HepG2 (cell line): ENCODE measurements around the gene TSKU. TPM values are rescaled to one million over a fixed set of nuclear protein-coding genes. Genes with fewer than 3 reads are reported as not detected.

Experiments
- ASH2L ChIP-seq: fragments of 300-600, 200-600 bp; sonication (generic); IDR thresholded peaks from 2 replicates; pipeline ENCODE4 v1.7.0; 2017; ENCODE audit warnings: low read depth, mild to moderate bottlenecking, moderate library complexity, mixed read lengths, low read length; ENCODE audit not compliant: insufficient read length
- ATM ChIP-seq: fragments of 450-650 bp; IDR thresholded peaks from 2 replicates; pipeline ENCODE4 v1.7.1; 2017; ENCODE audit warnings: mild to moderate bottlenecking, borderline replicate concordance
- NONO ChIP-seq, 2 experiments: fragments of 450-650 bp in 1 of 2; sonication (generic) in 1 of 2; formaldehyde crosslinking in 1 of 2; IDR thresholded peaks in 1 of 2; conservative IDR thresholded peaks in 1 of 2; 2 replicates each; pipeline versions ENCODE4 v1.6.1 to v1.8.0; 2017 to 2022; ENCODE audit warnings: mild to moderate bottlenecking in 1 of 2, missing genetic modification reagents in 1 of 2, moderate library complexity in 1 of 2
- NPAS2 ChIP-seq: sonication (generic); formaldehyde crosslinking; IDR thresholded peaks from 2 replicates; pipeline ENCODE4 v1.8.0; 2022; ENCODE audit warnings: mild to moderate bottlenecking, missing genetic modification reagents, borderline replicate concordance
- PHF20 ChIP-seq: sonication (generic); formaldehyde crosslinking; IDR thresholded peaks from 2 replicates; pipeline ENCODE4 v1.5.0; 2020; ENCODE audit warnings: mild to moderate bottlenecking, missing genetic modification reagents
- RNF2 ChIP-seq: fragments of 450-650 bp; conservative IDR thresholded peaks from 2 replicates; pipeline ENCODE4 v1.6.1; 2016; ENCODE audit warnings: low read depth
- SKI ChIP-seq: fragments of 450-650 bp; IDR thresholded peaks from one replicate; pipeline ENCODE4 v1.6.1; 2018; ENCODE audit warnings: mild to moderate bottlenecking; ENCODE audit not compliant: partially characterized antibody
- SP2 ChIP-seq: sonication (generic); formaldehyde crosslinking; IDR thresholded peaks from 2 replicates; pipeline ENCODE4 v1.5.1; 2020; ENCODE audit warnings: mild to moderate bottlenecking, missing genetic modification reagents
- TCF12 ChIP-seq, 2 experiments: fragments of 450-650 bp in 1 of 2; sonication (generic) in 1 of 2; formaldehyde crosslinking in 1 of 2; IDR thresholded peaks; 2 replicates each; pipeline versions ENCODE4 v1.6.1 to v1.8.0; 2017 to 2022; ENCODE audit warnings: antibody characterized with exemption in 1 of 2, mild to moderate bottlenecking in 1 of 2, missing genetic modification reagents in 1 of 2, moderate library complexity in 1 of 2
- TCF7L2 ChIP-seq: IDR thresholded peaks from 2 replicates; pipeline ENCODE4 v1.6.1; 2011; ENCODE audit warnings: mild to moderate bottlenecking, low read depth, low read length, moderate library complexity
- U2AF1 ChIP-seq: fragments of 200-400 bp; formaldehyde crosslinking; optimal IDR thresholded peaks from 2 replicates; pipeline ENCODE3; 2017; ENCODE audit warnings: mild to moderate bottlenecking, low read depth, low read length
- ZBTB1 ChIP-seq: sonication (generic); formaldehyde crosslinking; IDR thresholded peaks from 2 replicates; pipeline ENCODE4 v1.4.0; 2020; ENCODE audit warnings: missing genetic modification reagents, borderline replicate concordance
- ZFP90 ChIP-seq: sonication (generic); formaldehyde crosslinking; IDR thresholded peaks from 2 replicates; pipeline ENCODE4 v1.8.0; 2022; ENCODE audit warnings: missing genetic modification reagents, mild to moderate bottlenecking, inconsistent platforms, borderline replicate concordance
- ZNF782 ChIP-seq: sonication (generic); formaldehyde crosslinking; IDR thresholded peaks from 2 replicates; pipeline ENCODE4 v1.4.0; 2020; ENCODE audit warnings: missing genetic modification reagents, mild to moderate bottlenecking, borderline replicate concordance
- polyA plus RNA-seq, 8 experiments: library from polyadenylated mRNA; depleted of rRNA in 3 of 8; stranded (reverse) in 7 of 8; unstranded in 1 of 8; fragments of >200 nt; fragmentation: Illumina TruSeq in 4 of 8; extraction: Trizol in 4 of 8; gene quantifications; 2 replicates each; pipeline versions ENCODE4 v1.2.1 to v1.2.3, GENCODE V29; 2011 to 2016; ENCODE audit warnings: low read depth in 4 of 8, missing spikeins in 1 of 8, mixed read lengths in 1 of 8; ENCODE audit not compliant: insufficient read depth in 1 of 8
- total RNA-seq, 5 experiments: library from RNA; depleted of rRNA; stranded (reverse); fragments of >200 nt; fragmentation: Illumina TruSeq; extraction: Trizol; gene quantifications; 2 replicates each; pipeline ENCODE4 v1.2.3, GENCODE V29; 2016; ENCODE audit warnings: low read depth in 1 of 5
- TF ChIP-seq, protein P1 (sequence below): sonication (generic); formaldehyde crosslinking; IDR thresholded peaks from 2 replicates; pipeline ENCODE4 v1.5.1; 2020; ENCODE audit warnings: missing genetic modification reagents, mild to moderate bottlenecking, borderline replicate concordance
- TF ChIP-seq, protein P2 (sequence below): sonication (generic); formaldehyde crosslinking; IDR thresholded peaks from 2 replicates; pipeline ENCODE4 v1.5.0; 2020; ENCODE audit warnings: missing genetic modification reagents
- TF ChIP-seq, protein P3 (sequence below): fragments of 450-650 bp; IDR thresholded peaks from 2 replicates; pipeline ENCODE4 v1.6.1; 2017
- TF ChIP-seq, protein P4 (sequence below): IDR thresholded peaks from 2 replicates; pipeline ENCODE4 v1.6.1; 2018; ENCODE audit warnings: missing genetic modification reagents
- TF ChIP-seq, protein P5 (sequence below): sonication (generic); formaldehyde crosslinking; conservative IDR thresholded peaks from 2 replicates; pipeline ENCODE4 v1.8.0; 2022; ENCODE audit warnings: missing genetic modification reagents
- TF ChIP-seq, protein P6 (sequence below): sonication (generic); formaldehyde crosslinking; IDR thresholded peaks from 2 replicates; pipeline ENCODE4 v1.4.0; 2020; ENCODE audit warnings: missing genetic modification reagents

TSKU gene
- total and polyA plus RNA-seq, 2 of the 13 experiments (the other 11 are each of a cell fraction or from before 2014, with no cell fraction given), result 20.3 to 21.4 TPM

DNA sequence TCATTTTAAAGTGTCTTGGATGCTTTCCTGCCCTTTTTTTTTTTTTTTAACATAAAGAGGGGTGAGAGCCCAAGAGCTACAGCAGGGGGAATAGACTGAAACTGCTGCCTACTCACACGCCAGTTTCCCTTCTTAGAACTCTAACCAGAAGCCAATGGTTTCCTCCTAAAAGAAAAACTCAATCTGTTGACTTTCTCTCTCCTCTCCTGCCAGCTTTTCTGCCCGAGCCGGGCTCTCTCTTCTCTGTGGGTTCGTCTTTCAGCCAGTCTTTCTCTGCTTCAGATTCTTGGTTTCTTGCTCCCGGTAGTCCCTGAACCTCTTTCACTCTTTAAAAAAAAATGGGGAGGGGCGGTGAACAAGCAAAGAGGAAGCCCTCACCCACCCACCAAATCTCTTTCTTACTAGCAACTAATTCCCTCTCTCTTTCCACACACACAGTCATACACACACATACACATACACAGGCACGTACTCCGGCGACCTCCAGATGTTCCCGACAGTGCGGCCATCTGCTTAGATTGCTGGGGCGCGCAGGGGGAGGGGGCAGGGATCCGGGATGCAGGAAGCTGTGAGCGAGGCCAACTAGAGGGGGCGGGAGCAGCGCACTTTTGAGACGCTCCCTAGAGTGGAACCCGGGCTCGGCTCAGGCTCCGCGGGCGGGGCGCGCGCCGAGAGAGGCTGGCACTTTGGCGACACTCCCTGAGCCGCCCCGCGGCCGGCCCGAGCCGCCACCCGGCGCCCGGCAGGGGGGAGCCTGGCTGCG lies 444 bp upstream of the TSKU start (continued):
- TF ChIP-seq ATM (no peak), ZFP90 (CRISPR knock-in tag) (no peak; the same call in 1 of the 2 replicates), ZNF782 (CRISPR knock-in tag) (no peak), TCF12 (IDR thresholded peaks at IDR 0.05) (no peak), TCF12 (CRISPR knock-in tag; IDR thresholded peaks at IDR 0.05) (peak; percentile 40; the same call in 1 of the 2 replicates), NONO (IDR thresholded peaks at IDR 0.05) (no peak), NONO (CRISPR knock-in tag; conservative IDR thresholded peaks at IDR 0.05) (peak; percentile 56; the same call in 1 of the 2 replicates), TCF7L2 (no peak), ASH2L (peak; percentile 77), PHF20 (CRISPR knock-in tag) (peak; percentile 58; the same call in 1 of the 2 replicates), NPAS2 (CRISPR knock-in tag) (no peak), SKI (no peak), SP2 (CRISPR knock-in tag) (no peak), RNF2 (no peak), U2AF1 (no peak), ZBTB1 (CRISPR knock-in tag) (no peak)
- TF ChIP-seq, protein P1, sequence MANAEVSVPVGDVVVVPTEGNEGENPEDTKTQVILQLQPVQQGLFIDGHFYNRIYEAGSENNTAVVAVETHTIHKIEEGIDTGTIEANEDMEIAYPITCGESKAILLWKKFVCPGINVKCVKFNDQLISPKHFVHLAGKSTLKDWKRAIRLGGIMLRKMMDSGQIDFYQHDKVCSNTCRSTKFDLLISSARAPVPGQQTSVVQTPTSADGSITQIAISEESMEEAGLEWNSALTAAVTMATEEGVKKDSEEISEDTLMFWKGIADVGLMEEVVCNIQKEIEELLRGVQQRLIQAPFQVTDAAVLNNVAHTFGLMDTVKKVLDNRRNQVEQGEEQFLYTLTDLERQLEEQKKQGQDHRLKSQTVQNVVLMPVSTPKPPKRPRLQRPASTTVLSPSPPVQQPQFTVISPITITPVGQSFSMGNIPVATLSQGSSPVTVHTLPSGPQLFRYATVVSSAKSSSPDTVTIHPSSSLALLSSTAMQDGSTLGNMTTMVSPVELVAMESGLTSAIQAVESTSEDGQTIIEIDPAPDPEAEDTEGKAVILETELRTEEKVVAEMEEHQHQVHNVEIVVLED (CRISPR knock-in tag), result peak; percentile 46; the same call in 1 of the 2 replicates
- TF ChIP-seq, protein P2, sequence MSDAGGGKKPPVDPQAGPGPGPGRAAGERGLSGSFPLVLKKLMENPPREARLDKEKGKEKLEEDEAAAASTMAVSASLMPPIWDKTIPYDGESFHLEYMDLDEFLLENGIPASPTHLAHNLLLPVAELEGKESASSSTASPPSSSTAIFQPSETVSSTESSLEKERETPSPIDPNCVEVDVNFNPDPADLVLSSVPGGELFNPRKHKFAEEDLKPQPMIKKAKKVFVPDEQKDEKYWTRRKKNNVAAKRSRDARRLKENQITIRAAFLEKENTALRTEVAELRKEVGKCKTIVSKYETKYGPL (CRISPR knock-in tag), result no peak
- TF ChIP-seq, protein P3, sequence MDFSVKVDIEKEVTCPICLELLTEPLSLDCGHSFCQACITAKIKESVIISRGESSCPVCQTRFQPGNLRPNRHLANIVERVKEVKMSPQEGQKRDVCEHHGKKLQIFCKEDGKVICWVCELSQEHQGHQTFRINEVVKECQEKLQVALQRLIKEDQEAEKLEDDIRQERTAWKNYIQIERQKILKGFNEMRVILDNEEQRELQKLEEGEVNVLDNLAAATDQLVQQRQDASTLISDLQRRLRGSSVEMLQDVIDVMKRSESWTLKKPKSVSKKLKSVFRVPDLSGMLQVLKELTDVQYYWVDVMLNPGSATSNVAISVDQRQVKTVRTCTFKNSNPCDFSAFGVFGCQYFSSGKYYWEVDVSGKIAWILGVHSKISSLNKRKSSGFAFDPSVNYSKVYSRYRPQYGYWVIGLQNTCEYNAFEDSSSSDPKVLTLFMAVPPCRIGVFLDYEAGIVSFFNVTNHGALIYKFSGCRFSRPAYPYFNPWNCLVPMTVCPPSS, result no peak
- TF ChIP-seq, protein P4, sequence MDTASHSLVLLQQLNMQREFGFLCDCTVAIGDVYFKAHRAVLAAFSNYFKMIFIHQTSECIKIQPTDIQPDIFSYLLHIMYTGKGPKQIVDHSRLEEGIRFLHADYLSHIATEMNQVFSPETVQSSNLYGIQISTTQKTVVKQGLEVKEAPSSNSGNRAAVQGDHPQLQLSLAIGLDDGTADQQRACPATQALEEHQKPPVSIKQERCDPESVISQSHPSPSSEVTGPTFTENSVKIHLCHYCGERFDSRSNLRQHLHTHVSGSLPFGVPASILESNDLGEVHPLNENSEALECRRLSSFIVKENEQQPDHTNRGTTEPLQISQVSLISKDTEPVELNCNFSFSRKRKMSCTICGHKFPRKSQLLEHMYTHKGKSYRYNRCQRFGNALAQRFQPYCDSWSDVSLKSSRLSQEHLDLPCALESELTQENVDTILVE, result no peak
- TF ChIP-seq, protein P5, sequence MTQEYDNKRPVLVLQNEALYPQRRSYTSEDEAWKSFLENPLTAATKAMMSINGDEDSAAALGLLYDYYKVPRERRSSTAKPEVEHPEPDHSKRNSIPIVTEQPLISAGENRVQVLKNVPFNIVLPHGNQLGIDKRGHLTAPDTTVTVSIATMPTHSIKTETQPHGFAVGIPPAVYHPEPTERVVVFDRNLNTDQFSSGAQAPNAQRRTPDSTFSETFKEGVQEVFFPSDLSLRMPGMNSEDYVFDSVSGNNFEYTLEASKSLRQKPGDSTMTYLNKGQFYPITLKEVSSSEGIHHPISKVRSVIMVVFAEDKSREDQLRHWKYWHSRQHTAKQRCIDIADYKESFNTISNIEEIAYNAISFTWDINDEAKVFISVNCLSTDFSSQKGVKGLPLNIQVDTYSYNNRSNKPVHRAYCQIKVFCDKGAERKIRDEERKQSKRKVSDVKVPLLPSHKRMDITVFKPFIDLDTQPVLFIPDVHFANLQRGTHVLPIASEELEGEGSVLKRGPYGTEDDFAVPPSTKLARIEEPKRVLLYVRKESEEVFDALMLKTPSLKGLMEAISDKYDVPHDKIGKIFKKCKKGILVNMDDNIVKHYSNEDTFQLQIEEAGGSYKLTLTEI (CRISPR knock-in tag), result no peak
- TF ChIP-seq, protein P6, sequence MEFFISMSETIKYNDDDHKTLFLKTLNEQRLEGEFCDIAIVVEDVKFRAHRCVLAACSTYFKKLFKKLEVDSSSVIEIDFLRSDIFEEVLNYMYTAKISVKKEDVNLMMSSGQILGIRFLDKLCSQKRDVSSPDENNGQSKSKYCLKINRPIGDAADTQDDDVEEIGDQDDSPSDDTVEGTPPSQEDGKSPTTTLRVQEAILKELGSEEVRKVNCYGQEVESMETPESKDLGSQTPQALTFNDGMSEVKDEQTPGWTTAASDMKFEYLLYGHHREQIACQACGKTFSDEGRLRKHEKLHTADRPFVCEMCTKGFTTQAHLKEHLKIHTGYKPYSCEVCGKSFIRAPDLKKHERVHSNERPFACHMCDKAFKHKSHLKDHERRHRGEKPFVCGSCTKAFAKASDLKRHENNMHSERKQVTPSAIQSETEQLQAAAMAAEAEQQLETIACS (CRISPR knock-in tag), result 0 out of 2 replicates have a peak, but pooled peaks have one; percentile 31
